ENCODE results near the gene ELN. TPM values are rescaled to one million over a fixed set of nuclear protein-coding genes. Genes with fewer than 3 reads are reported as not detected.

ELN gene
- total and polyA plus RNA-seq, 2 of the 4 experiments (the other 2 are of a cell fraction) = 2.2 to 14.3 TPM

GRCh38 chr7:74069086-74069541 lies 41.1 kb downstream of the ELN start:
- intact Hi-C loops (cut with micrococcal nuclease) = loop anchor here (2.0 to 10.0 kb wide), 3 partner anchors 113 to 332 kb away; partner anchors contain the start of gene TMEM270
- H3K56ac ChIP-seq (ENCODE audit: extremely low read depth, insufficient read depth, low read length) = no peak overlapping the region

More at GRCh38 chr7:74069086-74069541, 41.1 kb downstream of the ELN start:
- Histone ChIP-seq H2AK5ac (ENCODE audit: low read depth, low read length) (no peak overlapping the region; the same call in 1 of the 2 replicates), H3K4me1 (ENCODE audit: control insufficient read depth, insufficient read depth, low read length) (no peaks in the 10 kb centered on the region), H2BK5ac (ENCODE audit: low read depth, low read length, poor library complexity, severe bottlenecking) (no peak overlapping the region), H3K4me2 (ENCODE audit: low read depth, low read length) (no peak overlapping the region), H3K36me3 (ENCODE audit: control insufficient read depth, insufficient read depth, low read length) (no peaks in the 10 kb centered on the region), H3K23ac (ENCODE audit: low read depth, low read length) (no peak overlapping the region), H3K9me3 (ENCODE audit: control insufficient read depth, insufficient read depth, low read length) (no peaks in the 10 kb centered on the region), H3K9ac (ENCODE audit: low read depth, low read length) (no peak overlapping the region), H4K5ac (ENCODE audit: low read depth, low read length) (no peak overlapping the region), H2AK9ac (replicated peaks; ENCODE audit: low read depth, low read length, poor library complexity) (peak overlapping the region; percentile 72), H3K27ac (ENCODE audit: insufficient read depth, low read length) (no peak overlapping the region), H3K4me3 (ENCODE audit: insufficient read depth, low read depth, low read length) (no peak overlapping the region), H4K20me1 (ENCODE audit: insufficient read depth, low read length) (no peaks in the 10 kb centered on the region), H2BK120ac (ENCODE audit: low read depth, low read length) (no peak overlapping the region), H2AFZ (replicated peaks; ENCODE audit: low read length, poor library complexity) (no peak overlapping the region), H2BK15ac (ENCODE audit: low read depth, low read length) (no peak overlapping the region), H3K27me3 (ENCODE audit: control insufficient read depth, insufficient read depth, low read length) (no peaks in the 10 kb centered on the region), H3K18ac (ENCODE audit: low read depth, low read length) (no peak overlapping the region), H3K4ac (ENCODE audit: low read depth, low read length) (no peak overlapping the region), H2BK20ac (ENCODE audit: low read depth, low read length) (no peak overlapping the region), H3K79me1 (ENCODE audit: low read depth in 1 of 2, low read length in 2 of 2) (no peaks in the 10 kb centered on the region), H4K91ac (ENCODE audit: insufficient read depth, low read depth, low read length) (no peak overlapping the region), H4K8ac (ENCODE audit: low read depth in 2 of 2, low read length in 2 of 2) (no peak overlapping the region), H3K14ac (replicated peaks; ENCODE audit: low read depth, low read length) (no peak overlapping the region), H3K9me1 (ENCODE audit: insufficient read depth, low read length) (no peaks in the 10 kb centered on the region)
- TF ChIP-seq NFE2L2 (IDR thresholded peaks at IDR 0.05; ENCODE audit: low read depth, low read length) (no peak), RCOR1 (IDR thresholded peaks at IDR 0.05; ENCODE audit: insufficient replicate concordance, low read length) (no peak), MAFK (IDR thresholded peaks at IDR 0.05; ENCODE audit: low read depth, low read length) (no peak), ELK1 (IDR thresholded peaks at IDR 0.05; ENCODE audit: borderline replicate concordance, low read depth, low read length) (no peak), SMC3 (IDR thresholded peaks at IDR 0.05; ENCODE audit: low read depth, low read length) (no peak), BHLHE40 (IDR thresholded peaks at IDR 0.05; ENCODE audit: low read depth, low read length) (no peak), RAD21 (IDR thresholded peaks at IDR 0.05; ENCODE audit: low read length) (no peak), MXI1 (IDR thresholded peaks at IDR 0.05; ENCODE audit: borderline replicate concordance, low read depth, low read length) (no peak), MAZ (IDR thresholded peaks at IDR 0.05; ENCODE audit: borderline replicate concordance, low read depth, low read length) (no peak), CHD1 (IDR thresholded peaks at IDR 0.05; ENCODE audit: low read depth, low read length) (no peak), USF2 (IDR thresholded peaks at IDR 0.05; ENCODE audit: low read depth, low read length) (no peak), FOS (IDR thresholded peaks at IDR 0.05; ENCODE audit: low read depth, low read length) (no peak)
- dilution Hi-C loops (cut with HindIII; ENCODE audit: low sequenced_read_pairs, unreplicated experiment) (no loop called here), in situ Hi-C loops (cut with MboI; ENCODE audit: low sequenced_read_pairs) (no loop called here)
- DNase-seq = no peak
- ChIA-PET CTCF (interaction anchor here (1.1 kb wide), 1 partner anchor 137 kb away, joined by 3 read pairs; no protein-coding TSS in a partner anchor), POLR2A (ENCODE audit: unreplicated experiment) (no interaction called here)
- no peak for ATAC-seq (ENCODE audit: low read depth)
- 88% methylated on average over 11 of the region's 16 CpGs; no CpG with 5 or more reads in 1 of the 2 experiments for WGBS, 2 experiments (ENCODE audit: extremely low coverage in 2 of 2, insufficient read length in 1 of 2)
- no TSS peak for BruUV-seq (replicated peaks)

Measured in IMR-90 (cell line).